Epithelial cell of esophagus (primary cell): ENCODE measurements around the gene CRIM1.

Experiments
- DNase-seq: peaks from one replicate; pipeline ENCODE4 v3.0.0; 2010; ENCODE audit warnings: low read depth
- H3K4me3 ChIP-seq: 2 replicates; pipeline ENCODE4 v1.5.1; 2011; ENCODE audit warnings: mild to moderate bottlenecking, low read length, control low read depth
- TF ChIP-seq, protein P1 (sequence below): IDR thresholded peaks from 2 replicates; pipeline ENCODE4 v1.5.1; 2011; ENCODE audit warnings: low read depth, mild to moderate bottlenecking, low read length, control low read depth, inconsistent platforms; ENCODE audit not compliant: insufficient read depth; ENCODE audit errors: missing control alignments

Gene CRIM1

DNA sequence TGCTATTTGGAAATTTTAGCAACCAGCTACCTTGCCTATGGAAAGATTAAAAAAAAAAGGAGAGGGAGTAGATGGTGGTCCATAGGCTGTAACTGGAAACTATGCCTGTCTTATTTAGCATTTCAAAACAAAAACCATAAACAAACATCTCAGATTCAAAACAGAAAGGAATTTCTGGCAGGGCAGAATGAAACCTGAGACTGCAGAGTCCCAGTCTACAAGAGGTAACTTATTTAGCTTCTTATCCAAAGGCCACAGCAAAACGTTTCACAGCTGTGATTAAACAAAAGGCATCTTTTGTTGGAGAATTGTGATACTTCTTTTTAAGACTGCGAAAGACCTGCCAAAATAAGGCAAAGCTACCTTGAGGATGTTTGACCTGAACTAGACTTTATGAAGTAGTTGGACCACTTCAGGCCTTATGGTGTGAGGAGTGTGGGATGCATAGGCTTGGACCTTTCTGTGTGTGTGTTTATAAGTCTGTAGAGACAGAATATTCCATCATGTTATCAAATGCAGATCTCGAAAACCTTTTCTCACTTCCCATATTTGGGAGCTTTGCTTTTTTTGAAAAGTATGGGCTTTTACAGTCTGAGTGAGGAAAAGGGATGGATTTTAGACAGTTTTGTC, 11.0 kb downstream of the CRIM1 start:
- TF ChIP-seq, protein P1, sequence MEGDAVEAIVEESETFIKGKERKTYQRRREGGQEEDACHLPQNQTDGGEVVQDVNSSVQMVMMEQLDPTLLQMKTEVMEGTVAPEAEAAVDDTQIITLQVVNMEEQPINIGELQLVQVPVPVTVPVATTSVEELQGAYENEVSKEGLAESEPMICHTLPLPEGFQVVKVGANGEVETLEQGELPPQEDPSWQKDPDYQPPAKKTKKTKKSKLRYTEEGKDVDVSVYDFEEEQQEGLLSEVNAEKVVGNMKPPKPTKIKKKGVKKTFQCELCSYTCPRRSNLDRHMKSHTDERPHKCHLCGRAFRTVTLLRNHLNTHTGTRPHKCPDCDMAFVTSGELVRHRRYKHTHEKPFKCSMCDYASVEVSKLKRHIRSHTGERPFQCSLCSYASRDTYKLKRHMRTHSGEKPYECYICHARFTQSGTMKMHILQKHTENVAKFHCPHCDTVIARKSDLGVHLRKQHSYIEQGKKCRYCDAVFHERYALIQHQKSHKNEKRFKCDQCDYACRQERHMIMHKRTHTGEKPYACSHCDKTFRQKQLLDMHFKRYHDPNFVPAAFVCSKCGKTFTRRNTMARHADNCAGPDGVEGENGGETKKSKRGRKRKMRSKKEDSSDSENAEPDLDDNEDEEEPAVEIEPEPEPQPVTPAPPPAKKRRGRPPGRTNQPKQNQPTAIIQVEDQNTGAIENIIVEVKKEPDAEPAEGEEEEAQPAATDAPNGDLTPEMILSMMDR: no peak
- no peak overlapping the region for H3K4me3 ChIP-seq
- no peak for DNase-seq

DNA sequence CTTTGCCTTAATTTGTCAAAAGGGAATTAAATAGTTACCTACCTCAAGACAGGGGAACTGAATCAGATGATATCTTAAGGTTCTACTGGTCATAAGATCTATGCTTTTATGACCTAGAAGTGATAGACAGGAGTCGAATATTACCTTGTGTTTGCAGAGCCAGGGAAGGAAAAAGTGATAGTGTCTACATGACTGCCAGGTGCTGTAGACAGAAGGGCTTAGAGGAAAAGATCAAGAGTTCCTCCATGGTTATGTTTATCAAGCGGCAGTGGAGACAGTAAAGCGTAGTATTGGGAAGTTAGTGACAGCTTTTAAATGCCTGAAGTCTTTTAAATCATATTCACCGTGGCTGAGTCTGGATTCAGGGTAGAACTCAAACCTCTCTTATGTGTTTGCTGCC, 11.9 kb downstream of the CRIM1 start:
- no peak for DNase-seq
- TF ChIP-seq, protein P1: no peak
- H3K4me3 ChIP-seq: no peak overlapping the region

DNA sequence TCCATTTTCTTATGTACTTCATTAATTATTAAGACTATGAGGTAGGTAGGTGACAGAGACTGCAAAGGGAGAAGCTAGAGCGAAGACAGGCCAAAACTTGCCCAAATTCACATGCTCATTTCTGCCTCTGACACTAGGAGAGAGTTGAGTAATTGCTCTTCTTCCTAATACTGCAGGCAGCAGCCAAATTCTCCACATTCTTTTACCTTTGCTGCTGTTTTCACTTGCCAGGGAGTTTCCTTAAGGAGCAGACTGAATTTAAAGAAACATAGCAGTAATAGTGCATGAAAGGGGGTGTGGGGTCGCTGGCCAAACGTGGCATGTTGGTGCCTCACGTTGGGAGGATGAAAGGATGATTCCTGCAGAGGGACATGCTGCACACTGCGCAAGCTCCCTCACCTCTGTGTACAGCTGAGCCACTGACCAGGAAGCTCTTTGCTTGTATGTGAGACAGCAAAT, 12.3 kb downstream of the CRIM1 start:
- TF ChIP-seq, protein P1: no peak
- DNase-seq: peak; percentile 94
- H3K4me3 ChIP-seq: peak overlapping the region; percentile 31

DNA sequence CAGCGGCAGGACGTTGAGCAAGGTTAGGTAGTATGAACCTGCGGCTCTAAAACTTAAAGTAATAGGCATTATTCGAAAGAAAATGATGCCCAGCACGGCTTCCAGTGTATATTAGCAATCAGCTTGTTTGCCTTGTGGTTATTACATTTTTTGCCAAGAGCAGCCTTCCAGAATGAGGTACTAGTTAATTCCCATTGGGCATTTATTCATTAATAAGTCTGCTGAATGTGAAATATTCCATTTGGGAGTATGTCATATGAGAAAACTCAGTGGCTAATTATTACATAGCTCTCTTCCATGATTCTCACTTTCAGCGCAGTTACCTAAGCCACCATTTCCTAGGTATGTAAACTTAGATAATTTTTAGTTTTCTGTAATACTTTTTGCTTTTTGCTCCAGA, 12.9 kb downstream of the CRIM1 start:
- TF ChIP-seq, protein P1: no peak
- peak overlapping the region; percentile 31 for H3K4me3 ChIP-seq
- DNase-seq: no peak

DNA sequence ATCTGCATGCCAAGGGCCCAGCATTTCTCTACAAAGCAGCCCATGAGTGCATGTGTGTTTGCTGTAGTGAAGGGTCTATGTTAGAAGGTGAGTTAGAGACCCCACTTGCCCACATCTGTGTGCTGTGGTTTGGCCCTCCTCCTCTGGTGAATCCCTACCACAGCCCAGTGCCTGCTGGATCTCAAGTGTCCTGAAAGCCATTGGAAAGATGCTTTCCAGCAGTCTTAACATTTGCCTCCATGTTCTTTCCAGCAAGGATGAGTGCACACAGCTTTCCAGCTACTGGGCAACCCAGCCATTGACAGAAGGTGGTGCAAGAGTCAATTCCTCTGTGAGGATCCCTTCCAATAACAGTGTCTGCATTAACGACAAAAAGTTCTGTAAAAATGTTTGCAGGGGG, 13.6 kb downstream of the CRIM1 start:
- H3K4me3 ChIP-seq: no peak overlapping the region
- DNase-seq: no peak
- TF ChIP-seq, protein P1: no peak

DNA sequence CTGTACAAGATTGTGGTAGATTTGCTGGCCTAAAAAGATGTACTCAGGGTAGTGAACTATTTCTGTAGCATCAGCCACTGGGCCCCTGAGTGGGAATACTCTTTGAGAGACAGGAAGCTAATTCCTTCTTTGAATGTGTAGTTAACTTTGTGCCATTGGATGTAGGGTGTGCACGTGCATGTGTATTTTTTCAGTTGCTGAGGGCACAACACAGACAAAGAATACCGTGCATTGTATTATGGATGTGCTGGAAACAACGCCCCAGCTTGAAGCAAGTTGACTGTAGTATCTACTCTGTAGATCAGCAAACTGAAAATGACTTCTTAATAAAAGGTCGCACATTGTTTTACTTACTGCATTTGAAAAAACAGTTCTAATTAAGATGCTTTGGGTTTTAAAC, 14.1 kb downstream of the CRIM1 start:
- DNase-seq: no peak
- TF ChIP-seq, protein P1: no peak
- no peak overlapping the region for H3K4me3 ChIP-seq

DNA sequence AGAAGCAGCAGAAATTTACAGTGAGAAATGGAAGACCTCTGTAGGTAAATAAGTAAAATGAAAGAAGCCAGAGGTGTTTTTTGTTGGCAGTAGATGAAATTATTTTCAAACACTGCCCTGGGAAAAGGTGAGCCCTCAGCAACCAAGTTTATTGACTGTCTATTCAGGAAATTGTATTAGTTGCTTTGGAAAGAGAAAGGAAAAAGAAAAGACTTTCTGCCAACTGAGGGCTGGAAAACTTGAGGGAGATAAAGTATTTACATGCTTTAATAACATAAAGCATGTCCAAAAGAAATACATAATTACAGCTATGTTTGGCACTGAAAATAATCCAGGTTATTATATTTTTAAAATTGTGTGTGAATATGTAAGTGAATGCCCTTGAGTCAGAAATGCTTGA, 14.7 kb downstream of the CRIM1 start:
- no peak for DNase-seq
- H3K4me3 ChIP-seq: no peak overlapping the region
- TF ChIP-seq, protein P1: no peak
